ENCODE results near the gene AZU1.

- TF ChIP-seq CTCF (conservative IDR thresholded peaks at IDR 0.05; ENCODE audit: low read depth, low read length) (no peak), EZH2 (IDR thresholded peaks at IDR 0.05; ENCODE audit: low read length, unreplicated experiment) (no peak), EZH2phosphoT487 (IDR thresholded peaks at IDR 0.05; ENCODE audit: borderline replicate concordance, low read length) (no peak)
Measured at GRCh38 chr19:806815-807421, 20.7 kb upstream of the AZU1 start.
